Measurements from ENCODE around the gene TEX52. TPM values are rescaled to one million over a fixed set of nuclear protein-coding genes. Genes with fewer than 3 reads are reported as not detected.

Gene TEX52
- total RNA-seq, 4 donors from 2014 or later = not detected

GRCh38 chr12:2893007-2893406 is 36.2 kb upstream of the TEX52 start:
- TF ChIP-seq, protein P1, sequence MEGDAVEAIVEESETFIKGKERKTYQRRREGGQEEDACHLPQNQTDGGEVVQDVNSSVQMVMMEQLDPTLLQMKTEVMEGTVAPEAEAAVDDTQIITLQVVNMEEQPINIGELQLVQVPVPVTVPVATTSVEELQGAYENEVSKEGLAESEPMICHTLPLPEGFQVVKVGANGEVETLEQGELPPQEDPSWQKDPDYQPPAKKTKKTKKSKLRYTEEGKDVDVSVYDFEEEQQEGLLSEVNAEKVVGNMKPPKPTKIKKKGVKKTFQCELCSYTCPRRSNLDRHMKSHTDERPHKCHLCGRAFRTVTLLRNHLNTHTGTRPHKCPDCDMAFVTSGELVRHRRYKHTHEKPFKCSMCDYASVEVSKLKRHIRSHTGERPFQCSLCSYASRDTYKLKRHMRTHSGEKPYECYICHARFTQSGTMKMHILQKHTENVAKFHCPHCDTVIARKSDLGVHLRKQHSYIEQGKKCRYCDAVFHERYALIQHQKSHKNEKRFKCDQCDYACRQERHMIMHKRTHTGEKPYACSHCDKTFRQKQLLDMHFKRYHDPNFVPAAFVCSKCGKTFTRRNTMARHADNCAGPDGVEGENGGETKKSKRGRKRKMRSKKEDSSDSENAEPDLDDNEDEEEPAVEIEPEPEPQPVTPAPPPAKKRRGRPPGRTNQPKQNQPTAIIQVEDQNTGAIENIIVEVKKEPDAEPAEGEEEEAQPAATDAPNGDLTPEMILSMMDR (IDR thresholded peaks at IDR 0.05; ENCODE audit: low read depth) = no peak

DNA sequence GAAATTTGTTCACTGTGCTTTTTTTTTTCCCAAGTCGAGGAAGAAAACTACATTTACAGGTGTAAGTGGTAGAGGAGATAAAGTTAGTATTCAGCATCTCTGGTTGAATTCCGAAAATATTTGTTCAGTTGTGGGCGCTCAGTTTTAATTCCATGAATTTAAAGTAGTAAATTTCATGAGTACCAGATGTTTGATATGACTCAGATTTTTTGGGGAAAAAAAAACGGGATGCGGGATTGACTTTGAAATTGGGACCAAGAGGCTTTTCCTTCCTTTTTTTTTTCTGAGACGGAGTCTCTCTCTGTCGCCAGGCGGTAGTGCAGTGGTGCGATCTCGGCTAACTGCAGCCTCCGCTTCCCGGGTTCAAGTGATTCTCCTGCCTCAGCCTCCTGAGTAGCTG is 35.4 kb upstream of the TEX52 start:
- TF ChIP-seq, protein P1 (IDR thresholded peaks at IDR 0.05; ENCODE audit: low read depth) = no peak

DNA sequence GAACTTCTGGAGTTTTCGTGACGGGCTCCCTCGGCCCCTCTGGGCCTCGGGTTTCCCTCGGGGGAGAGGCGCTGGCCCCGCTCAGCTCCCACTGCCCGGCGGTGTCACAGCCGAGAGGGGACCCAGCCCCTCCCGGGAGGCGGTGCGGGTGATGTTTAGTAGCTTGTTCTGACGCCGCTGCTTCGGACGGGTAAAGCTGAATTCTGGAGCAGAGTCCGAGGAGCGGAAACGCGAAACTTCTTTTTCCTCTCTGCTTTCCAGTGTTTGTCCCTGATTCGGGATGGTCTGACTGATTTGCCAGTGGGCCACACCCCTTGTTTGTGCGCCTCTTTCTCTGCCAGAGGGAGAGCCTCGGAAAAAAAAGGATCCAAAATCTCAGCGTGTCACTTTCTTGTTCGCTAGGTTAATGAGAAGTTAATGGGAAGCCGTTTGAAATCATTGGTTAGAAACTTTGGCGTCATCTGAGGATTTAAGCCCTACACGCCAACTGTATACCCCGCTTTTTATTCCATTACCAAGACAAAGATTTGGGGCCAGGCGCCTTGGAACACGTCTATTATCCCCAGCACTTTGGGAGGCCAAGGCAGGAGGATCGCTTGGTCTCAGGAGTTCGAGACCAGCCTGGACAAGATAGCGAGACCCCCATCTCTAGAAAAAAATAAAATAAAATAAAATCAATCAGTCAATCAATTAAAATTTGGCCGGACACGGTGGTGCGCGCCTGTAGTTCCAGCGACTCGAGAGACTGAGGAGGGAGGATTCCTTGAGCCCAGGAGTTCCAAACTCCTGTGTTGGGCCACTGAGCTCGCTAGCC is 34.6 kb upstream of the TEX52 start:
- TF ChIP-seq, protein P1 (IDR thresholded peaks at IDR 0.05; ENCODE audit: low read depth) = no peak

DNA sequence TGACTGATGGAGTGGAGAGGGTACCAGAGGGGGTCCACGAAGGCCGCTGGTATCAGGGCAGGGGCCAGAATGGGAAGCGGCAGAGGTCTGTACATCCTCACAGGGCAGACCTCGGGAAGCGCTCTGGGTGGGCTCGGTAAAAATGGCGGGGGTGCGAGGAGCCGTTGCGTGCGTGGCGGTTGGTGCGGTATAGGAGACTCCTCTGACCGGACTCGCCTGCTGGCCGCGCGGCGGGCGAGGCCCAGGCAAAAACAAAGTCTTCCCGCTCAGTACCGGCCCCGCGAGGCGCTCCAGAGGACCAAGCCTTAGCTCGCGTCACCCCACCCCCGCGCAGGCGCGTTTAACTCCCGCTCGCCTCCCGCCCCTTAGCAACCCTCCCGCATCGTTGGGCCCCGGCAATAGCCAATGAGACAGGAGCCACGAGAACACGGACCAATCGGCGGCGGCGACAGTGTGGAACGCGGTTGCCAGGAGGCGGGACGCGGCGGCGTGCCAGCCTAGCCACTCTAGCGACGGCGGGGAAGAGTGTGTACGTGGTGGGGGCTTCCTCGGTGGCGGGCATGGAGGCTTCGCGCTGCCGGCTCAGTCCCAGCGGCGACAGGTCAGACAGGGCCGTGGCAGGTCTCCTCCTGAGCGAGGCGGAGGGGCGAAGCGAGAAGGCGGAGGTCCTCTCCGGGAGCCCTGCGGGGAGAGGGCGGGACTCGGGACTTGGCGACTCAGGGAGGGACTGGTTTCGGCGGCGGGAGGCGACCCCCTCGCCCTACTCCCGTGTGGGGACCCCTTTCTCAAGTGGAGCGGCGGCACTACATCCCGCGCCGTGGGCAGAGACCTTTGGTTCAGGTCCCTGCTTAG is 33.8 kb upstream of the TEX52 start, which contains the start of gene TULP3:
Gene TULP3, plus strand, starts transcription at position 504 of the 852 bp plus-strand sequence. Its CDS starts 57 bp downstream, at position 561.
- TF ChIP-seq, protein P1 (IDR thresholded peaks at IDR 0.05; ENCODE audit: low read depth) = no peak

DNA sequence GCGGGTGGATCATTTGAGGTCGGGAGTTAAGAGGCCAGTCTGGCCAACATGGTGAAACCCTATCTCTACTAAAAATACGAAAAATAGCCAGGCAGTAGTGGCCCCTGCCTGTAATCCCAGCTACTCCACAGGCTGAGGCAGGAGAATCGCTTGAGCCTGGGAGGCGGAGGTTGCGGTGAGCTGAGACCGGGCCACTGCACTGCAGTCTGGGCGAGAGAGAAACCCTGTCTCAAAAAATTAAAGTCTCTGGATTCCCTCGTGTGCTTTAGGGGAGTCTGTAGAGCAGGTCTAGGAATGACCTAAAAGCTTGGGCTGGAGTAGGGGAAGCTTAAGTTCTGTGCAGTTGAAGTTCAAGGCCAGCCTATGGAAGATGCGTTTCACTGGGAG is 33.2 kb upstream of the TEX52 start:
- TF ChIP-seq, protein P1 (IDR thresholded peaks at IDR 0.05; ENCODE audit: low read depth) = no peak

GRCh38 chr12:2886768-2887450 is 30.1 kb upstream of the TEX52 start:
- TF ChIP-seq, protein P1 (IDR thresholded peaks at IDR 0.05; ENCODE audit: low read depth) = no peak
